ENCODE results near the gene OR7G2.
A peak's percentile ranks its signal among the peaks of the same experiment; 100 is the strongest.
"Not testable (repeated sequence)": the region's sequence is repeated elsewhere in the genome, so short reads cannot be mapped to it uniquely, and the experiment has no call there.

DNA sequence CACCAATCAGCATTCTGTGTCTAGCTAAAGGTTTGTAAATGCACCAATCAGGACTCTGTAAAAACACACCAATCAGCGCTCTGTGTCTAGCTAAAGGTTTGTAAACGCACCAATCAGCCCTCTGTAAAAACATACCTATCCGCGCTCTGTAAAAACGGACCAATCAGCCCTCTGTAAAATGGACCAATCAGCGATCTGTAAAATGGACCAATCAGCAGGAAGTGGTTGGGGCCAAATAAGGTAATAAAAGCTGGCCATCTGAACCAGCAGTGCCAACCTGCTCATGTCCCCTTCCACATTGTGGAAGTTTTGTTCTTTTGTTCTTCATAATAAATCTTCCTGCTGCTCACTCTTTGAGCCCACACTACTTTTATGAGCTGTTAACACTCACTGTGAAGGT is 53.6 kb downstream of the OR7G2 start:
- TF ChIP-seq NFYB (CRISPR knock-in tag; conservative IDR thresholded peaks at IDR 0.05; ENCODE audit: low read depth) = peak; percentile 65
- TF ChIP-seq, protein P1, sequence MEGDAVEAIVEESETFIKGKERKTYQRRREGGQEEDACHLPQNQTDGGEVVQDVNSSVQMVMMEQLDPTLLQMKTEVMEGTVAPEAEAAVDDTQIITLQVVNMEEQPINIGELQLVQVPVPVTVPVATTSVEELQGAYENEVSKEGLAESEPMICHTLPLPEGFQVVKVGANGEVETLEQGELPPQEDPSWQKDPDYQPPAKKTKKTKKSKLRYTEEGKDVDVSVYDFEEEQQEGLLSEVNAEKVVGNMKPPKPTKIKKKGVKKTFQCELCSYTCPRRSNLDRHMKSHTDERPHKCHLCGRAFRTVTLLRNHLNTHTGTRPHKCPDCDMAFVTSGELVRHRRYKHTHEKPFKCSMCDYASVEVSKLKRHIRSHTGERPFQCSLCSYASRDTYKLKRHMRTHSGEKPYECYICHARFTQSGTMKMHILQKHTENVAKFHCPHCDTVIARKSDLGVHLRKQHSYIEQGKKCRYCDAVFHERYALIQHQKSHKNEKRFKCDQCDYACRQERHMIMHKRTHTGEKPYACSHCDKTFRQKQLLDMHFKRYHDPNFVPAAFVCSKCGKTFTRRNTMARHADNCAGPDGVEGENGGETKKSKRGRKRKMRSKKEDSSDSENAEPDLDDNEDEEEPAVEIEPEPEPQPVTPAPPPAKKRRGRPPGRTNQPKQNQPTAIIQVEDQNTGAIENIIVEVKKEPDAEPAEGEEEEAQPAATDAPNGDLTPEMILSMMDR (IDR thresholded peaks at IDR 0.05) = not testable (repeated sequence)
- TF ChIP-seq, protein P2, sequence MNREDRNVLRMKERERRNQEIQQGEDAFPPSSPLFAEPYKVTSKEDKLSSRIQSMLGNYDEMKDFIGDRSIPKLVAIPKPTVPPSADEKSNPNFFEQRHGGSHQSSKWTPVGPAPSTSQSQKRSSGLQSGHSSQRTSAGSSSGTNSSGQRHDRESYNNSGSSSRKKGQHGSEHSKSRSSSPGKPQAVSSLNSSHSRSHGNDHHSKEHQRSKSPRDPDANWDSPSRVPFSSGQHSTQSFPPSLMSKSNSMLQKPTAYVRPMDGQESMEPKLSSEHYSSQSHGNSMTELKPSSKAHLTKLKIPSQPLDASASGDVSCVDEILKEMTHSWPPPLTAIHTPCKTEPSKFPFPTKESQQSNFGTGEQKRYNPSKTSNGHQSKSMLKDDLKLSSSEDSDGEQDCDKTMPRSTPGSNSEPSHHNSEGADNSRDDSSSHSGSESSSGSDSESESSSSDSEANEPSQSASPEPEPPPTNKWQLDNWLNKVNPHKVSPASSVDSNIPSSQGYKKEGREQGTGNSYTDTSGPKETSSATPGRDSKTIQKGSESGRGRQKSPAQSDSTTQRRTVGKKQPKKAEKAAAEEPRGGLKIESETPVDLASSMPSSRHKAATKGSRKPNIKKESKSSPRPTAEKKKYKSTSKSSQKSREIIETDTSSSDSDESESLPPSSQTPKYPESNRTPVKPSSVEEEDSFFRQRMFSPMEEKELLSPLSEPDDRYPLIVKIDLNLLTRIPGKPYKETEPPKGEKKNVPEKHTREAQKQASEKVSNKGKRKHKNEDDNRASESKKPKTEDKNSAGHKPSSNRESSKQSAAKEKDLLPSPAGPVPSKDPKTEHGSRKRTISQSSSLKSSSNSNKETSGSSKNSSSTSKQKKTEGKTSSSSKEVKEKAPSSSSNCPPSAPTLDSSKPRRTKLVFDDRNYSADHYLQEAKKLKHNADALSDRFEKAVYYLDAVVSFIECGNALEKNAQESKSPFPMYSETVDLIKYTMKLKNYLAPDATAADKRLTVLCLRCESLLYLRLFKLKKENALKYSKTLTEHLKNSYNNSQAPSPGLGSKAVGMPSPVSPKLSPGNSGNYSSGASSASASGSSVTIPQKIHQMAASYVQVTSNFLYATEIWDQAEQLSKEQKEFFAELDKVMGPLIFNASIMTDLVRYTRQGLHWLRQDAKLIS (CRISPR knock-in tag; IDR thresholded peaks at IDR 0.05; ENCODE audit: borderline replicate concordance) = not testable (repeated sequence)
- TF ChIP-seq, protein P3, sequence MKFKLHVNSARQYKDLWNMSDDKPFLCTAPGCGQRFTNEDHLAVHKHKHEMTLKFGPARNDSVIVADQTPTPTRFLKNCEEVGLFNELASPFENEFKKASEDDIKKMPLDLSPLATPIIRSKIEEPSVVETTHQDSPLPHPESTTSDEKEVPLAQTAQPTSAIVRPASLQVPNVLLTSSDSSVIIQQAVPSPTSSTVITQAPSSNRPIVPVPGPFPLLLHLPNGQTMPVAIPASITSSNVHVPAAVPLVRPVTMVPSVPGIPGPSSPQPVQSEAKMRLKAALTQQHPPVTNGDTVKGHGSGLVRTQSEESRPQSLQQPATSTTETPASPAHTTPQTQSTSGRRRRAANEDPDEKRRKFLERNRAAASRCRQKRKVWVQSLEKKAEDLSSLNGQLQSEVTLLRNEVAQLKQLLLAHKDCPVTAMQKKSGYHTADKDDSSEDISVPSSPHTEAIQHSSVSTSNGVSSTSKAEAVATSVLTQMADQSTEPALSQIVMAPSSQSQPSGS (CRISPR knock-in tag; IDR thresholded peaks at IDR 0.05; ENCODE audit: borderline replicate concordance, low read depth) = not testable (repeated sequence)
- TF ChIP-seq ETV6 (CRISPR knock-in tag; IDR thresholded peaks at IDR 0.05) = not testable (repeated sequence)
